C1 segment of cervical spinal cord (tissue), 14 donors: ENCODE data around the gene CPT1C.

Experiments used
- DNase-seq, 14 donors: peaks; one replicate each; lab custom pipeline; 2025; lab: John Stamatoyannopoulos, UW

The CPT1C gene

DNA sequence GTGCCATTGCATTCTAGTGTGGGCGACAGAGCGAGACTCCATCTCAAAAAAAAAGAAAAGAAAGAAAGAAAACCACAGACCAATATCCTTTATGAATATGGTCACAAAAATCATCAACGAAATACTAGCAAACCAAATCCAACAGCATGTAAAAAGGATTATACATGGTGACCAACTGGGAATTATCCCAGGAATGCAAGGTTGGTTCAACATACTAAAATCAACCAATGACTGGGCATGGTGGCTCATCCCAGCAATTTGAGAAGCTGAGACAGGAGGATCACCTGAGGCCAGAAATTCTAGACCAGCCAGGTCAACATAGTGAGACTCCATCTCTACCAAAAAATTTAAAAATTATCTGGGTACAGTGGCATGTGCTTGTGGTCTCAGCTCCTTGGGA is 65.0 kb downstream of the CPT1C start:
- DNase-seq, result no peak

DNA sequence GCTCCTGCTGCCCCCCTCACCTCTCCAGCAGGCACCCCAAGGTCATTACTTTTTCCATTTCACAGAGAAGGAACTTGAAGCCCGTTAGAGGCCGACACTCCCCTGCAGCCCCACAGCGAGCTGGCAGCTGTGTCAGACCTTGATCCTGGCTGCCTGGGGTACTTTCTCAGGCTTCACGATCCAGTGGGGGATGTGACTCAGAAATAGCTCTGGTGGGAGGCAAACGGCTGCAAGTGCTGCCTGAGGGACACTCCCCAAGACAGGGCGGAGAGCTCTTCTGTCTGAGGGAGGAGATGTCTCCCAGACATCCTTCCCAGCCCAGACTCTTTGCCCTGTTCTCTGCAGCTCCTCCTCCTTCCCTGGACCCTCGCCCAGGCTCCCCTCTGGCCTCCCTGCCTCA is 67.4 kb downstream of the CPT1C start:
- no peak for DNase-seq

DNA sequence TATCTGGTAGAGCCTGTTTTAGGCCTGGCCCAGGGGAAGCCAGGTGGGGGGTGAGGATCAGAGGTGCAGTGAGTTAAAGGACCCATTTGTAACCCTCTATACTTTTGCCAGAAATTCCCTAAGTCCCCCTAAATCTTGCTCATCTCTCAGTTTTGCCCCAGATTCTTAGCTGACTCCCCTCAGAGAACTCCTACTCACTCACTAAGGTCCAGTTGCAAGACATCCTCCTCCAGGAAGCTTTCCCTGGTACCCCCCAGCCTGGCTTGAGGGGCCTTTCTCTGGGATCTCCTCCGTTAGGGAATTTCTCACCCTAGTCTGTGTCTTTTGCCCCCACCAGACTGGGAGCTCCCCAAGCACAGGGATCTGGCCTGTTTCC is 70.3 kb downstream of the CPT1C start:
- DNase-seq, result no peak

DNA sequence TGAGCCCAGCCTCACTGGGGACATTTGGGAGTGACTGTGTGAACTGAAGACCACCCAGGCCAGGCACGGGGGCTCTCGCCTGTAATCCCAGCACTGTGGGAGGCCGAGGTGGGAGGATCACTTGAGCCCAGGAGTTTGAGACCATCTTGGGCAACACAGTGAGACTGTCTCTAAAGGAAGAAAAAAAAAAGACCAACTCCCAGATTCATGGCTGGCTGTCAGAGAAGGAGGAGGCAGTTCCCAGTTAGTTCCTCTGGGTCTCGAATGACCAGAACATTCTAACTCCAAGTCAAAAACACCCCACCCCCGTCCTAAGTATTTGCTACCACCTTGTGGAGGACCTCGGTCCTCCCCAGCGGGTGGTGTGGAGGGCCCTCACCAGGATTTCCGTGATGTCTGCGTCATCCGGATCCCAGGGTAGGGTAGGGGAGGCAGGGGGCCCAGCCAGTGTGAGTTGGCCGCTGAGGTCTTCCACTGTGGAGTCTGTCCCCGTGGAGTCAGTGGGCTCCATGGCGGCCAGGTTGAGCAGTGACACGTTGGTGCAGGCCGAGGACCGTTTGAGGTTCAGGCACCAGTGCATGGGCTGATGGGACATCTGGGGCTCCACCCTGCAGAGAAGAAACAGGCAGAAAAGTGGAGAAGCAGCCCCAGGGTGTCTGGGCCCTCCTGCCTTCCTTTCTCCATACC is 70.9 kb downstream of the CPT1C start:
- DNase-seq, result peak in 1 of 14 donors; percentile 1

DNA sequence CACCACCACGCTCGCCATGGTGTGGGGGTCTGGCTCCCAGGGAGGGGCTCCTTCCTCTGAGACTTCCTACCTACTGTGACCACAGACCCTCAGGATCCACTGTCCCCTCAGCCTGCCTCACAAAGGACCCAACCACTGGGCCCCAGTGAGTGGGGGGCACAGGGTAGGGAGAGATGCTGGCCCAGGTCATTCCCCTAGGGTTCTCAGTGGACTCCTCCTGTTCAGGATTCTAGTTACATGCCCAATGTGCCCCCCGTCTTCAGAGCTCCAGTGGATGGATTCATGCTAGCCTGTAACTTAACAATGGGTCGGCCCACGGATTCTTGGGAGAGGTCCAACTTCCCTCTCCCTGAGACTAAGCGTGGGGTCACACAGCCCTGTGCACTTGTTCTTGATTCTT is 72.3 kb downstream of the CPT1C start, which contains the start of gene TSKS:
TSKS (minus strand) TSS at position 77 of the 400 bp plus-strand sequence; CDS start at position 18, 59 bp downstream.
- DNase-seq, result no peak
